ENCODE data around the gene ERAL1. TPM values are rescaled to one million over a fixed set of nuclear protein-coding genes. Genes with fewer than 3 reads are reported as not detected.

The ERAL1 gene
- total RNA-seq, 1 experiment from 2014 or later = 70.1 TPM

DNA sequence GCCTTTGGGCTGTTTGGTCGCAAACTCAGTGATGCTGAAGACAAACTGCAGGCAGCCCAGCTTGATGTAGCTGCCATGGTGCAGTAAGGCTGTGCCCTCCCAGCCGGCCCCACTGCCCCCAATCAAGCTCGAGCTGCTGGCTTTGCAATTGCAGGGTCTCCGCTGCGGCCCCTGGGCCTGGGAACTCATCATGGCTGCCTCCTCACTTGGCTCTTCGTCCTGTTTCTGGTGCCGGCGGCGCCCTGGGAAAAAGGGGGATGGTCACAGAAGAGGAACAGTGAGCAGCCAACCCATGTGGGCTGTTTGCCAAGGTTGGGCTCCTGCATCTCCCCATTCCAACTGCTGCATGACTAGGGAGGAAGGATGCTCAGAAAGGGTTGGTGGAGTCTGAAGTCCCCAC, 51.5 kb downstream of the ERAL1 start (continued):
- TF ChIP-seq STAT6 (CRISPR knock-in tag; conservative IDR thresholded peaks at IDR 0.05; ENCODE audit: low read depth) = no peak
- TF ChIP-seq NR3C1 (CRISPR knock-in tag; conservative IDR thresholded peaks at IDR 0.05; ENCODE audit: low read depth) = no peak

- H3K27ac Mint-ChIP-seq = peak overlapping the region; percentile 76; the same call in 1 of the 2 replicates
- POLR2A ChIA-PET = no interaction called here
- no peak for TF ChIP-seq FOXP4 (CRISPR knock-in tag; IDR thresholded peaks at IDR 0.05)
- TF ChIP-seq FOXK1 (CRISPR knock-in tag; IDR thresholded peaks at IDR 0.05) = no peak
- no peak for TF ChIP-seq AR (CRISPR knock-in tag; IDR thresholded peaks at IDR 0.05)
- no peak for TF ChIP-seq MXD4 (CRISPR knock-in tag; IDR thresholded peaks at IDR 0.05; ENCODE audit: borderline replicate concordance)
- TF ChIP-seq, protein P1, sequence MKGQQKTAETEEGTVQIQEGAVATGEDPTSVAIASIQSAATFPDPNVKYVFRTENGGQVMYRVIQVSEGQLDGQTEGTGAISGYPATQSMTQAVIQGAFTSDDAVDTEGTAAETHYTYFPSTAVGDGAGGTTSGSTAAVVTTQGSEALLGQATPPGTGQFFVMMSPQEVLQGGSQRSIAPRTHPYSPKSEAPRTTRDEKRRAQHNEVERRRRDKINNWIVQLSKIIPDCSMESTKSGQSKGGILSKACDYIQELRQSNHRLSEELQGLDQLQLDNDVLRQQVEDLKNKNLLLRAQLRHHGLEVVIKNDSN (CRISPR knock-in tag; IDR thresholded peaks at IDR 0.05) = no peak
- TF ChIP-seq CREB1 (CRISPR knock-in tag; IDR thresholded peaks at IDR 0.05) = no peak
- TF ChIP-seq IRF2 (CRISPR knock-in tag; IDR thresholded peaks at IDR 0.05; ENCODE audit: borderline replicate concordance, low read depth) = no peak
- TF ChIP-seq TEAD4 (CRISPR knock-in tag; IDR thresholded peaks at IDR 0.05) = no peak
- no peak for TF ChIP-seq CTCF (IDR thresholded peaks at IDR 0.05)
- TF ChIP-seq ESRRA (CRISPR knock-in tag; IDR thresholded peaks at IDR 0.05; ENCODE audit: borderline replicate concordance) = no peak
- H3K27me3 Mint-ChIP-seq (ENCODE audit: low read depth) = no peaks in the 10 kb centered on the region
- peaks cover 53% of the 10 kb centered on the region for H3K36me3 Mint-ChIP-seq
- DNase-seq (ENCODE audit: low spot score) (no peak), ATAC-seq (no peak)
- H3K9me3 Mint-ChIP-seq = no peaks in the 10 kb centered on the region
- H3K4me1 Mint-ChIP-seq = peaks cover 43% of the 10 kb centered on the region
- no peak overlapping the region for H3K4me3 Mint-ChIP-seq
- CTCF ChIA-PET = interaction anchor here (0.9 to 9.0 kb wide), 3 partner anchors 28 to 178 kb away, joined by 5 to 103 read pairs (median 8); partner anchors contain the start of genes NEK8 and TLCD1
Measured at GRCh38 chr17:28906706-28907438, 52.1 kb downstream of the ERAL1 start.

Measured in WTC11 (cell line).